HG03103 (cell line): ENCODE results near the gene DOCK11.
A peak's percentile ranks its signal among the peaks of the same experiment; 100 is the strongest.
"Not testable (repeated sequence)": the region's sequence is repeated elsewhere in the genome, so short reads cannot be mapped to it uniquely, and the experiment has no call there.

Source experiments
- ATAC-seq: cut with Tn5 transposase; IDR thresholded peaks from one replicate; pipeline ENCODE4 v1.9.1; 2021; ENCODE audit warnings: low read depth; ENCODE audit not compliant: unreplicated experiment

DOCK11 gene

DNA sequence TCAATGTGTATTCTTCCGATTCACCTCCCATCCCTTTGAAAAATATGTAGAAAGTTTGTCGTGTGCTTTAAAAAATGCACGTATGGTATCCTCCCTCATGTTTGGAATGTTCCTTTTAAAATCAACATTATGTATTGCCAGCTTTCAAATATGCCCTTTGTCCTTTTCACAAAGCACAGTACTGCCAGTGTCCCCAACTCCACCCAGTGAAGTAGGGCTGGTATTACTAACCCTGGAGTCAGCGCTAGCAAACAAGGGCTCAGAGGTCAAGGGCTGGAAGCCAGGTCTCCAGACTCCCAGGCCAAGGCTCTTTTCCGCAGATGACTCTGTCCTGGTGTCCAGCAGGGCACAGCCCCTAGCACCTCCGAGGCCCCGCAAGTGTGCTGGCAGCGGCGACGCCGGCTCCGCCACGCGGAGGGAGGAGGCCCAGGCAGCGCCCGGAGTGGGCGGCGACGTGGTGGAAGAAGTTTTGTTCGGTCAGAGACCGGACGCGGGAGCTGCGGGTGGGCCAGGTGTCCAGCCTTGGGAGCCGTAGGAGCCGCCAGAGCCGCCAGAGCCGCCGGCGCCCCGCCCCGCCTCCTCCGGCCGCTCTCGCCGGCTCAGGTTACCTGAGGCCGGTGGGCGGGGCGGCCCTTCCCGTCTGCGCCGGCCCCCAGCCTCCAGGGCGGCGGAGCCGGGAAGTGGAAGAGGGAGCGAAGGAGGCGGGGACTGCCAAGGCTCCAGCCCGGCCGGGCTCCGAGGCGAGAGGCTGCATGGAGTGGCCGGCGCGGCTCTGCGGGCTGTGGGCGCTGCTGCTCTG is 231.5 kb downstream of the DOCK11 start, which contains the start of gene IL13RA1:
Gene IL13RA1, plus strand, starts transcription at position 720 of the 799 bp plus-strand sequence. Its CDS starts 33 bp downstream, at position 753.
- ATAC-seq: peak; percentile 61

DNA sequence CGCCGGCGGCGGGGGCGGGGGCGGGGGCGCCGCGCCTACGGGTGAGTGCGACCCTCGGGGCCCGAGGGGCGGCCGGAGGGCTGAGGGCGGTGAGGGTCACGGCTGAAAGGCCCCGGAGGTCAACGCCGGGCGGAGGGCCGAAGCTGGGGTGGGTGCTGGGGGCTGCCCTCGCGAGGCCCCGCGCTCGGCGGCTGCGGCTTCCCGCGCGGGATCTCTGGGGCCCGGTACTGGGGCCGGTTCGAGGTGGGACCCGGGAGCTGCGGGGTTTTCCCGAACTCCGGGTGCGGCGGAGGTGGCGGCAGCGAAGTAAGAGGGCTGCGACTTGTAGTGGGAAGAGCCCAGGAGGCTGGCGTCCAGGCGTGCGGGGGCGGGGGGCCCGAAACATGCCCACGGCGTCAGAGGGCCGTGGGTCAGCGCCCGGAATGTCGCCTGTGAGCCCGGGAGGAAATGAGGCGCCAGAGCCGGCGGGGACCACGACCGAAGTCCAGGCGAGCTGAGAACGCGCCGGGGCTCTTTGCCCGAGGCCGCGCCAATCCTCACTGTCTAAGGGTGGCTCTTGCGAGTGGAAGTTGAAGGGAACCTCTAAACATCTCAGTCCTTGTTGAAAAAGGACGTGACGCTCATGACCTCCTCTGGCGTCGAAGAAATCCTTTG is 232.2 kb downstream of the DOCK11 start:
- ATAC-seq: no peak

GRCh38 chrX:118729042-118729652 is 233.5 kb downstream of the DOCK11 start:
- ATAC-seq: no peak

DNA sequence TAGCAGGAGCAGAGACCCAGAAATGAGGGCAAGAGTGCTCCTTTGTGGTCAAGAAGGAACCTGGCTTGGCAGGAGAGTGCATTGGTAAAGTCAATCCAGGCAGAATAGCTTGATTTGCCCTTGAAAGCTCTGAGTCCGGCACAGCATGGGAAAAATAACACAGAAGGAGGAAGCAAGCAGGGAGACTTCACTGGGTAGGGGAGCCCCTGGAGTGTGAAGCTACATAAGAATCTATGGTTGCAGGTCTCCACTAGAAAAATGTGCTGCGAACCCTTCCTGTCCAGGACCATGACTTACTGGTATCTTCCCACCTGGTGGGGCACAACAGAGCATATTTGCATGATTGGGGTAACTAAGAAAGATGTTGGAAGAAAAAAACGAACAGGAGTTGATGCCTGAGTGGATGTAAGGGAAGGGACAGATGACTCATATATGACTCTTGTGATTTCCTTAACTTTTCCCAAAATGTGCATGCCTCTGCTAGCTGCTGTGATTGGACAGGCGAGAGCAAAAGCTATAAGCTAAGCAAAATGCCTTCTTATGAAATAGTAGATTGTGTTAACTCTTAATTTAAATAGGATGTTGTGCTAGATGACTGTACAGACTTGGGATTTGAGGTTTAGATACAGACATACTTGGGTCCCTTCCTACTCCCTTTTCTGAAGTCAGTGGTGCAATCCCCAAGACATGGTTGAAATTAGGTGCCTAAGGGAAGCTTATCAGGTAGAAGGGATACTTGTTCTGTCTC is 235.1 kb downstream of the DOCK11 start:
- ATAC-seq: no peak

GRCh38 chrX:118732551-118732950 is 236.9 kb downstream of the DOCK11 start:
- ATAC-seq: not testable (repeated sequence)

DNA sequence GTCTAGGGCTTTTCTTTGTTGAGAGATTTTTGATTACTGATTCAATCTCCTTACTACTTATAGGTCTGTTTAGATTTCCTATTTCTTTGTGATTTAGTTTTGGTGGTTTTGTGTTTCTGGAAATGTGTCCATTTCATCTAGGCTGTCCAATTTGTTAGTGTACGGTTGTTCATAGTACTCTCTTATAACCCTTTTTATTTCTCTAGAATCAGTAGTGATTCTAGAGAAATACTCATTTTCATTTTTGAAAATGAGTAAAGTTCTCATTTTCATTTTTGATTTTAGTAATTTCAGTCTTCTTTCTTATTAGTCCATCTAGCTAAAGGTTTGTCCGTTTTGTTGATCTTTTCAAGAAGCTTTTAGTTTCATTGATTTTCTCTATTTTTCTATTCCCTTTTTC is 239.3 kb downstream of the DOCK11 start:
- ATAC-seq: no peak
